K562 (cell line): ENCODE data around the gene SSR4. TPM values are rescaled to one million over a fixed set of nuclear protein-coding genes. Genes with fewer than 3 reads are reported as not detected.

Source experiments
- ATAC-seq: fragments of 200-7000 bp; cut with Tn5 transposase; 3 replicates; pipeline ENCODE4 v1.9.1; 2020; ENCODE audit warnings: moderate library complexity
- BruUV-seq: library from RNA; stranded (reverse); fragments of 400-500 nt; replicated peaks from 2 replicates; lab custom pipeline; 2021; lab: Mats Ljungman, UMichigan
- CTCF ChIA-PET: fragments of 300-600 bp; formaldehyde crosslinking; extraction: SDS; loops from one replicate; lab custom pipeline; 2021; ENCODE audit warnings: low intra/inter-chr PET ratio; lab: Yijun Ruan, JAX
- POLR2A ChIA-PET: fragments of 300-600, 350-650 bp; sonication (Branson Sonifier 250); formaldehyde crosslinking; extraction: SDS; loops from one replicate; lab custom pipeline; 2021; ENCODE audit warnings: antibody characterized with exemption, inconsistent platforms; lab: Yijun Ruan, JAX
- DNase-seq, 4 experiments: peaks; one replicate each; pipeline versions ENCODE4 v3.0.0 to v3.0.0-alpha.2; 2011 to 2018; ENCODE audit warnings: low spot score in 3 of 4, mixed read lengths in 3 of 4; ENCODE audit errors: extremely low read depth in 1 of 4
- FAIRE-seq: peaks from 2 replicates; lab custom pipeline; 2011; peaks lifted over from hg19 to GRCh38; lab: Jason Lieb, UNC
- H2AFZ ChIP-seq: 2 replicates; pipeline ENCODE4 v1.6.0; 2011; ENCODE audit warnings: low read depth, low read length, control low read depth, inconsistent platforms
- H3K27ac ChIP-seq: fragments of 200-600 bp; 3 replicates; pipeline ENCODE4 v1.8.0; 2011; ENCODE audit warnings: low read depth, mild to moderate bottlenecking, control low read depth, inconsistent platforms, low read length, moderate library complexity, mixed read lengths; ENCODE audit errors: extremely low read depth
- H3K27me3 ChIP-seq, 2 experiments: fragments of 300-600 bp in 1 of 2; 2 replicates in 1 of 2; 3 replicates in 1 of 2; pipeline versions ENCODE4 v1.6.0 to v1.8.0; 2011; ENCODE audit warnings: inconsistent platforms in 2 of 2, low read length in 2 of 2, mild to moderate bottlenecking in 1 of 2, mixed read lengths in 1 of 2, moderate library complexity in 1 of 2; ENCODE audit not compliant: control insufficient read depth in 2 of 2, insufficient read depth in 2 of 2
- H3K36me3 ChIP-seq: fragments of 300-600 bp; 3 replicates; pipeline ENCODE4 v1.8.0; 2011; ENCODE audit warnings: mild to moderate bottlenecking, low read length, inconsistent platforms; ENCODE audit not compliant: control insufficient read depth, insufficient read depth
- H3K4me1 ChIP-seq, 2 experiments: fragments of 200-600 bp in 1 of 2; replicated peaks in 1 of 2; 2 replicates in 1 of 2; 3 replicates in 1 of 2; pipeline versions ENCODE4 v1.5.1 to v1.8.0; 2011; ENCODE audit warnings: inconsistent platforms in 2 of 2, low read length in 2 of 2, mild to moderate bottlenecking in 1 of 2, mixed read lengths in 1 of 2, moderate library complexity in 1 of 2; ENCODE audit not compliant: control insufficient read depth in 2 of 2, insufficient read depth in 2 of 2
- H3K4me2 ChIP-seq: 2 replicates; pipeline ENCODE4 v1.6.1; 2011; ENCODE audit warnings: low read length, control low read depth, inconsistent platforms, mixed read lengths; ENCODE audit not compliant: insufficient read depth
- H3K4me3 ChIP-seq: fragments of 200-600 bp; sonication (generic), shearing (Covaris generic); 2 replicates; pipeline ENCODE4 v1.5.1; 2016; ENCODE audit warnings: control low read depth, inconsistent platforms
- H3K79me2 ChIP-seq: fragments of 200-600 bp; 3 replicates; pipeline ENCODE4 v1.8.0; 2011; ENCODE audit warnings: low read length, inconsistent platforms; ENCODE audit not compliant: control insufficient read depth, insufficient read depth
- H3K9ac ChIP-seq, 2 experiments: 2 replicates each; pipeline versions ENCODE4 v1.6.0 to v1.6.1; 2011; ENCODE audit warnings: low read depth in 2 of 2, low read length in 2 of 2, control low read depth in 1 of 2, inconsistent platforms in 1 of 2, mild to moderate bottlenecking in 1 of 2, mixed read lengths in 1 of 2; ENCODE audit not compliant: insufficient read depth in 1 of 2
- H3K9me1 ChIP-seq: one replicate; pipeline ENCODE4 v1.6.0; 2011; ENCODE audit warnings: inconsistent platforms, mild to moderate bottlenecking, low read length, moderate library complexity; ENCODE audit not compliant: control insufficient read depth, insufficient read depth
- H3K9me3 ChIP-seq: replicated peaks from 2 replicates; pipeline ENCODE4 v1.5.1; 2011; ENCODE audit warnings: low read depth, low read length, inconsistent platforms; ENCODE audit not compliant: control insufficient read depth, insufficient read depth
- H4K20me1 ChIP-seq: replicated peaks from 2 replicates; pipeline ENCODE4 v1.6.1; 2011; ENCODE audit warnings: low read length, inconsistent platforms, mixed read lengths; ENCODE audit not compliant: control insufficient read depth, insufficient read depth
- FOXJ2 ChIP-seq: fragments of 200-800 bp; sonication (Bioruptor generic); IDR thresholded peaks from 2 replicates; pipeline ENCODE4 v1.6.1; 2016; ENCODE audit warnings: missing genetic modification characterization, missing compliant biosample characterization
- GATAD2B ChIP-seq: fragments of 450-650 bp; IDR thresholded peaks from 2 replicates; pipeline ENCODE4 v1.6.1; 2017; ENCODE audit warnings: mild to moderate bottlenecking, borderline replicate concordance
- HNRNPL ChIP-seq: fragments of 200-400 bp; formaldehyde crosslinking; IDR thresholded peaks from 2 replicates; pipeline ENCODE4 v1.6.1; 2017; ENCODE audit warnings: low read depth, mild to moderate bottlenecking, low read length
- HNRNPUL1 ChIP-seq: fragments of 200-400 bp; formaldehyde crosslinking; IDR thresholded peaks from 2 replicates; pipeline ENCODE4 v1.6.1; 2017; ENCODE audit warnings: low read length
- NCOR1 ChIP-seq: fragments of 450-650 bp; IDR thresholded peaks from 2 replicates; pipeline ENCODE4 v1.6.1; 2016; ENCODE audit warnings: mild to moderate bottlenecking, moderate library complexity
- PHF20 ChIP-seq: fragments of 450-650 bp; IDR thresholded peaks from 2 replicates; pipeline ENCODE4 v1.6.1; 2018; ENCODE audit not compliant: partially characterized antibody
- POLR2G ChIP-seq: fragments of 200-400 bp; formaldehyde crosslinking; IDR thresholded peaks from 2 replicates; pipeline ENCODE4 v1.6.1; 2017; ENCODE audit warnings: low read depth, mild to moderate bottlenecking, antibody characterized with exemption, low read length, moderate library complexity
- RAD51 ChIP-seq: fragments of 450-650 bp; IDR thresholded peaks from 2 replicates; pipeline ENCODE4 v1.7.1; 2016; ENCODE audit warnings: low read depth, mild to moderate bottlenecking, borderline replicate concordance
- SLC30A9 ChIP-seq: fragments of 250-450 bp; sonication (Bioruptor Pico); IDR thresholded peaks from 2 replicates; pipeline ENCODE4 v1.8.0; 2022; ENCODE audit warnings: mild to moderate bottlenecking, moderate library complexity
- TCFL5 ChIP-seq: fragments of 250-450 bp; sonication (Bioruptor Pico); conservative IDR thresholded peaks from 2 replicates; pipeline ENCODE4 v1.6.1; 2021; ENCODE audit warnings: mild to moderate bottlenecking, moderate library complexity, matching md5 sums
- WHSC1 ChIP-seq: IDR thresholded peaks from one replicate; pipeline ENCODE4 v1.6.1; 2012; ENCODE audit warnings: low read length, control low read depth, inconsistent platforms
- ZNF695 ChIP-seq: fragments of 450-650 bp; formaldehyde crosslinking; IDR thresholded peaks from 2 replicates; pipeline ENCODE4 v1.4.0; 2020; ENCODE audit warnings: mild to moderate bottlenecking, moderate library complexity
- WGBS: fragments of 100-300 bp; shearing (Covaris generic); methylation state at CpG from one replicate; pipeline ENCODE4 v1.1.6; 2016; ENCODE audit warnings: low coverage, mixed read lengths; ENCODE audit not compliant: insufficient coverage; ENCODE audit errors: missing lambda C conversion rate; 5-methylcytosine and 5-hydroxymethylcytosine counted together
- in situ Hi-C: fragments of 300-500 bp; cut with MboI; formaldehyde crosslinking; loops from 4 replicates; pipeline ENCODE4 v1.15.0; 2018; ENCODE audit warnings: inconsistent platforms, mixed read lengths
- intact Hi-C: fragments of 100-400 bp; cut with micrococcal nuclease; formaldehyde crosslinking; loops from 2 replicates; pipeline ENCODE4 v1.14.2; 2022
- polyA plus RNA-seq, 8 experiments: library from polyadenylated mRNA; depleted of rRNA in 4 of 8; stranded (reverse) in 5 of 8; unstranded in 3 of 8; fragments of >200 nt; fragmentation: Nextera tagmentation in 2 of 8; fragmentation: Illumina TruSeq in 1 of 8; extraction: Ambion mirVana in 2 of 8; extraction: Trizol in 1 of 8; gene quantifications; 2 replicates each; pipeline versions ENCODE4 v1.2.1 to v1.2.3, GENCODE V29; 2011 to 2014; ENCODE audit warnings: inconsistent platforms in 1 of 8, missing spikeins in 1 of 8
- total RNA-seq, 7 experiments: library from RNA; depleted of rRNA in 6 of 7; stranded (reverse); fragments of >200 nt in 6 of 7; fragmentation: Illumina TruSeq in 2 of 7; extraction: Trizol in 2 of 7; gene quantifications; 2 replicates each; pipeline versions ENCODE4 v1.2.1 to v1.2.3, GENCODE V29; 2011 to 2021; ENCODE audit warnings: low replicate concordance in 1 of 7
- TF ChIP-seq, protein P1 (sequence below): fragments of 250-450 bp; sonication (Bioruptor Pico); IDR thresholded peaks from 2 replicates; pipeline ENCODE4 v1.4.0; 2020; ENCODE audit warnings: mild to moderate bottlenecking, moderate library complexity
- TF ChIP-seq, protein P2 (sequence below): IDR thresholded peaks from 2 replicates; pipeline ENCODE4 v1.6.1; 2011; ENCODE audit not compliant: insufficient read length; ENCODE audit errors: extremely low read depth
- TF ChIP-seq, protein P3 (sequence below): fragments of 450-650 bp; IDR thresholded peaks from 2 replicates; pipeline ENCODE4 v1.6.1; 2016; ENCODE audit warnings: low read depth, mild to moderate bottlenecking, moderate library complexity

SSR4 gene
- total and polyA plus RNA-seq, 9 of the 15 experiments (the other 6 are each of a cell fraction or from before 2014, with no cell fraction given): 146 to 492 (median 272) TPM

DNA sequence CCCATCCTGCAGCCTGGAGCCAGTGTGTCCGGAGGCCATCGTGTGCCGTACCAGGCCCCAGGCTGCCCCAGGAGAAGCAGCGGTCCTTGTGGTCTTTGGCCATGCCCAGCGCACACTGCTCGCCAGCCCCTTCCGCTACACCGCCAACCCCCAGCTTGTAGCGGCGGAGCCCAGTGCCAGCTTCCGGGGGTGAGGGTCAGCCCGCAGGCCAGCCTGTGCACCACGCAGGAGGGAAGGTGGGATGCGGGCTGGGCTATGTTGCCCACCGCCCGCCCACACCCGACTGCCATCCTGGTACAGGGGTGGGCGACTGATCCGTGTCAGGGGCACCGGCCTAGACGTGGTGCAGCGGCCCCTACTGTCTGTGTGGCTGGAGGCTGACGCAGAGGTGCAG, 21.3 kb upstream of the SSR4 start:
- BruUV-seq: no TSS peak
- ATAC-seq (no peak), FAIRE-seq (no peak), DNase-seq (no peak)
- Histone ChIP-seq H2AFZ (no peak overlapping the region), H3K4me3 (no peak overlapping the region), H3K27ac (no peak overlapping the region), H3K79me2 (no peaks in the 10 kb centered on the region), H3K4me1 (peaks cover 8 to 89% of the 10 kb centered on the region in 2 experiments; a peak in 4 of 5 replicates), H3K9me1 (peaks cover 4% of the 10 kb centered on the region), H3K9me3 (no peaks in the 10 kb centered on the region), H3K4me2 (no peak overlapping the region), H3K36me3 (no peaks in the 10 kb centered on the region), H4K20me1 (no peaks in the 10 kb centered on the region), H3K9ac (no peak overlapping the region; a peak in 1 of 4 replicates), H3K27me3 (no peaks in the 10 kb centered on the region)
- TF ChIP-seq, protein P1, sequence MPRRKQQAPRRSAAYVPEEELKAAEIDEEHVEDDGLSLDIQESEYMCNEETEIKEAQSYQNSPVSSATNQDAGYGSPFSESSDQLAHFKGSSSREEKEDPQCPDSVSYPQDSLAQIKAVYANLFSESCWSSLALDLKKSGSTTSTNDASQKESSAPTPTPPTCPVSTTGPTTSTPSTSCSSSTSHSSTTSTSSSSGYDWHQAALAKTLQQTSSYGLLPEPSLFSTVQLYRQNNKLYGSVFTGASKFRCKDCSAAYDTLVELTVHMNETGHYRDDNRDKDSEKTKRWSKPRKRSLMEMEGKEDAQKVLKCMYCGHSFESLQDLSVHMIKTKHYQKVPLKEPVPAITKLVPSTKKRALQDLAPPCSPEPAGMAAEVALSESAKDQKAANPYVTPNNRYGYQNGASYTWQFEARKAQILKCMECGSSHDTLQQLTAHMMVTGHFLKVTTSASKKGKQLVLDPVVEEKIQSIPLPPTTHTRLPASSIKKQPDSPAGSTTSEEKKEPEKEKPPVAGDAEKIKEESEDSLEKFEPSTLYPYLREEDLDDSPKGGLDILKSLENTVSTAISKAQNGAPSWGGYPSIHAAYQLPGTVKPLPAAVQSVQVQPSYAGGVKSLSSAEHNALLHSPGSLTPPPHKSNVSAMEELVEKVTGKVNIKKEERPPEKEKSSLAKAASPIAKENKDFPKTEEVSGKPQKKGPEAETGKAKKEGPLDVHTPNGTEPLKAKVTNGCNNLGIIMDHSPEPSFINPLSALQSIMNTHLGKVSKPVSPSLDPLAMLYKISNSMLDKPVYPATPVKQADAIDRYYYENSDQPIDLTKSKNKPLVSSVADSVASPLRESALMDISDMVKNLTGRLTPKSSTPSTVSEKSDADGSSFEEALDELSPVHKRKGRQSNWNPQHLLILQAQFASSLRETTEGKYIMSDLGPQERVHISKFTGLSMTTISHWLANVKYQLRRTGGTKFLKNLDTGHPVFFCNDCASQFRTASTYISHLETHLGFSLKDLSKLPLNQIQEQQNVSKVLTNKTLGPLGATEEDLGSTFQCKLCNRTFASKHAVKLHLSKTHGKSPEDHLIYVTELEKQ (CRISPR knock-in tag): no peak
- no peak for TF ChIP-seq PHF20
- TF ChIP-seq, protein P2, sequence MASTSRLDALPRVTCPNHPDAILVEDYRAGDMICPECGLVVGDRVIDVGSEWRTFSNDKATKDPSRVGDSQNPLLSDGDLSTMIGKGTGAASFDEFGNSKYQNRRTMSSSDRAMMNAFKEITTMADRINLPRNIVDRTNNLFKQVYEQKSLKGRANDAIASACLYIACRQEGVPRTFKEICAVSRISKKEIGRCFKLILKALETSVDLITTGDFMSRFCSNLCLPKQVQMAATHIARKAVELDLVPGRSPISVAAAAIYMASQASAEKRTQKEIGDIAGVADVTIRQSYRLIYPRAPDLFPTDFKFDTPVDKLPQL: no peak
- no peak for TF ChIP-seq WHSC1
- TF ChIP-seq POLR2G: peak; percentile 54; the same call in 1 of the 2 replicates
- no peak for TF ChIP-seq TCFL5 (CRISPR knock-in tag)
- TF ChIP-seq, protein P3, sequence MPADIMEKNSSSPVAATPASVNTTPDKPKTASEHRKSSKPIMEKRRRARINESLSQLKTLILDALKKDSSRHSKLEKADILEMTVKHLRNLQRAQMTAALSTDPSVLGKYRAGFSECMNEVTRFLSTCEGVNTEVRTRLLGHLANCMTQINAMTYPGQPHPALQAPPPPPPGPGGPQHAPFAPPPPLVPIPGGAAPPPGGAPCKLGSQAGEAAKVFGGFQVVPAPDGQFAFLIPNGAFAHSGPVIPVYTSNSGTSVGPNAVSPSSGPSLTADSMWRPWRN: no peak
- TF ChIP-seq HNRNPUL1: no peak
- TF ChIP-seq RAD51: no peak
- TF ChIP-seq NCOR1: no peak
- no peak for TF ChIP-seq ZNF695
- no peak for TF ChIP-seq GATAD2B
- peak; percentile 62; the same call in 1 of the 2 replicates for TF ChIP-seq HNRNPL
- TF ChIP-seq SLC30A9 (CRISPR knock-in tag): no peak
- TF ChIP-seq FOXJ2 (tag): no peak
- intact Hi-C loops: no loop called here
- 86% methylated on average over 16 of the region's 23 CpGs for WGBS
- CTCF ChIA-PET: no interaction called here
- POLR2A ChIA-PET: no interaction called here
- in situ Hi-C loops: no loop called here
